NCI-H446 (cell line): ENCODE data around the gene MLLT6.
A peak's percentile ranks its signal among the peaks of the same experiment; 100 is the strongest.

Source experiments
- DNase-seq, 2 experiments: peaks; one replicate each; lab custom pipeline; 2025; lab: John Stamatoyannopoulos, UW

MLLT6 gene

DNA sequence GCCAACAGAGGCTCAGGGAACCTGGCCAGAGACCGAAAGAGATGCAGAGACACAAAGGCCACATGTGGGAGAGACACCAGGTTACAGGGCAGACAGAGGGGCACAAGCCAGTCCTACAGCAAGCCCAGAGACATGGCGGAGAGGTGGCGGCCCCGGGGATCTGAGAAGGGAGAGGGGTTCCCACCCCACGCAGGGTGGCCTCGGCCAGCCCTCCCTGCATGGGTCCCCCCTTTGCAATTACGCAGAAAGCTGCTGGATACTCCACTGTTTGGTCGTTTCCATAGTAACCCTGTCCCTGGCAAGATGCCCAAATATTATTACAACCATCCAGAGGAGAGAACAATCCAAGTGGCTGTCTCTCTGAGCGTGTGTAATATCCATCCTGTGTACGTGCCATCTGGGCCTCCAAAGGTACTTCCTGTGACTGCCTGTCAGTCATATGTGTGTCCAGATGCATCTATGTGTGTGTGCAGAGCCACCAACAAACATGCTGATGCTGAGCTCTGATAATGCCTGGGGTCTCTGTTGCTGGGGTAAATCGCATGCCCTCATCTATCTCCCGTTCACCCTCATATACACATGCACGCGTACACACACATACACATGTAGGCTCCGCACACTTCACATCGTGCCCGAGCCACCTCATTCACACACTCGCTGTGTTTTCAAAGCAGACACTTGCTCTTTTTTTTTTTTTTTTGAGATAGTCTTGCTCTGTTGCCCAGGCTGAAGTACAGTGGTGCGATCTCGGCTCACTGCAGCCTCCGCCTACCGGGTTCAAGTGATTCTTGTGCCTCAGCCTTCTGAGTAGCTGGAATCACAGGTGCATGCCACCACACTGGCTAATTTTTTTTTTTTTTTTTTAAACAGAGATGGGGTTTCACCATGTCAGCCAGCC lies 37.6 kb downstream of the MLLT6 start:
- DNase-seq, result peak; percentile 91

- DNase-seq, result no peak
Observed at GRCh38 chr17:38743556-38744171, 38.6 kb downstream of the MLLT6 start.

GRCh38 chr17:38745545-38745944 lies 40.5 kb downstream of the MLLT6 start:
- DNase-seq, result peak in 1 of 2 experiments; percentile 15

DNA sequence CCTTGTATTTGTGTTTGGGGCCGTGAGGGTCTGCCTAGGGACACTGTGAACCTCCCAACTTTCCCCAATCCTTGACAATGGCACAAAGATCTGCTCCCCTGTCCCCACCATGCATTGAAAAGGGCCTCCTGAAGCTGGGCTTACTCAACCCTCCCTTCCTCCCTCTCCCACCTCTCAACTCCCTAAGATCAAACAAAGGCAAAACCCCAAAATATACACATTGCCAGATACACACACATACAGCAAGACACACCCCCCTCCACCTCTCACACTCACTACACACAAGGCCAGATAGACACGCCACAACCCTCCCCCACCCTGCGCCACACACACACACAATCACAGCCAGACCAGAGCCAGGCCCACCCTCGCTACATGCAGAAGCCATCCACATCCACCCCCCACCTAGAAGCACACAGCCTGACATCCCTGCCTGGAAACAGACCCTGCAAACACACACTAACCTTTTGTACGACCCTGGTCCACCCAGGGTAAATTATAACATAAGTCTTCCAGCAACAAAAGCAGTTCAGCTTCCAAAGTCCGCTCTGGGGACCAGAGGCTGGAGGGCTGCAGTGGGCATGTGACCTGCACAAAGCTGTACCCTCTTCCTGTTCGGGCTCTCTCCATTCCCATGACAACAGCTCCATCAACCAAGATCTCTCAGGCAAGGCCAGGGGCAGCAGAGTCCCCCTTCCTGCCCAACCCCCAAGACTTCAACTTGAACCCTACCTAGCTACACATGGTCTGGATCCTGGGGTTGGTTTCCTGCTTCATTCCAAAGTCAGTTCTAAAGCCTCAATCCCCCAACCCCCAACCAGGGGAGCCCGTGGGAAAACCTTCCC lies 41.2 kb downstream of the MLLT6 start:
- no peak for DNase-seq

GRCh38 chr17:38746849-38747462 lies 41.9 kb downstream of the MLLT6 start:
- DNase-seq, result no peak

DNA sequence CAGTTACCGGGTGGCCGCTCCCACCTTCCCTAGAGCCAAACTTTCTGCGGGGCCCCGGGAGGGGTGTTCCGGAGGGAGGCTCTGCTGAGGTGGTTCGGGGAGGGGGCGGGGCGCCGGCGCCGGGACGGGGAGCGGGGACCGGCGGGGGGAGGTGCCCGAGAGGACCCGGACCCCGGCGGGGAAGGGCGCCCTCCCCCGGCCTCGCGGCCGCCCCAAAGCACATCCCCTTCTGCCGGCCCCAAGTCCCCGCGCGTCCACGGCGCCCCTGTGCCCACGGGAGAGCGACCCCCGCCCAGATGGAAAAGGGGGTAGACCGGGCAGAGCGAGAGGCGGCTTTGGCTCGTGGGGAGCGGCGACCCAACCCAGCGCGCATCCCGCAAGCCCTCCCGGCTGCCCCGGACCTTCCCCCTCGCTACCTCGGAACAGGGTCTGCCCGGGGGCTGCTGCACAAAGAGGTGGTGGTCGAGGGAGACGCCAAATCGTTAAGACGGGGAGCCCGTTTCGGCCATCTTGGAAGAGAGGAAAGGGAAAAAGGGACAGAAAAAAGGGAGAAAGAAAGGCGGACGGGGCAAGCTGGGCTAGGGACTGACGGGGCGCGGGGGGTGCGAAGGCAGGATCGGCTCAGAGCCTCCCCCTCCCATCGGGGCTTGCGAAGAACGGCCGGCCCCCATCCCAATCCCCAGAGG lies 42.5 kb downstream of the MLLT6 start:
- DNase-seq, result peak in 1 of 2 experiments; percentile 15

DNA sequence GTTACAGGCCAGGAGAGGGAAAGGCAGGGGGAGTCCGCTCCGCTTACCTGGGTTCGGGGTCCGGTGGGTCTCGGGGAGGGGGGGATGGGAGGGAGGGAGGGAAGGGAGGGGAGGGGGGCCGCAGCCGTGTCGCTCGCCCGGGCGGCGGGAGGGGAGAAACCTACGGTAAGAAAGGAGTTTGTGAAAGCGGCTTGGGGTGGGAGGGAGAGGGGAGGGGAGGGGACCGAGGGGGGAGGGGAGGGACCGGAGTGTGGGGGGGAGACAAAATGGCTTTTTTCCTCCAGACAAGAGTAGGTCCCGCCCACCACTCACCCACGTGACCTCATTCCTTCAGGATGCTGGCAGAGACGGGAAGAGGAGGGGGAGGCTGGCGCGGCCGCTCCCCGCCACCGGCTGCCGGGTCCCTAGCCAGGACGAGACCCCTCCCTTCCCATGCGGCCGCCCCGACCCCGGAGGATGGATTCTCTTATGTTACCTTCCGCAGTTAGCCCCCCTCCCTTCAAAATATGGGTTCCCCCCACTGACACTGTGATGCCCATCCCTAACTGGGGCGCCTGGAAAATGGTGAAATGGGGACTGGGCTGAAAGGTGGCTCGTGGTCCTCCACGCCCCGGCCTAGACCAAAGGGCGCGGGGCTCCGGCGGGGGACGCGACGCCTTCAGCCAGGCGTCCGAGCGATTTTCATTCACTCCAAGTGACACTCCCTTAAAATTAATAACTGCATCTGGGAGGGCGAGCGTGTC lies 43.2 kb downstream of the MLLT6 start, which contains the start of gene PCGF2:
Gene PCGF2 (minus strand): TSS at position 188 of the 743 bp plus-strand sequence. CDS start 7,934 bp downstream, outside the sequence.
- peak; percentile 88 to 91 for DNase-seq

DNA sequence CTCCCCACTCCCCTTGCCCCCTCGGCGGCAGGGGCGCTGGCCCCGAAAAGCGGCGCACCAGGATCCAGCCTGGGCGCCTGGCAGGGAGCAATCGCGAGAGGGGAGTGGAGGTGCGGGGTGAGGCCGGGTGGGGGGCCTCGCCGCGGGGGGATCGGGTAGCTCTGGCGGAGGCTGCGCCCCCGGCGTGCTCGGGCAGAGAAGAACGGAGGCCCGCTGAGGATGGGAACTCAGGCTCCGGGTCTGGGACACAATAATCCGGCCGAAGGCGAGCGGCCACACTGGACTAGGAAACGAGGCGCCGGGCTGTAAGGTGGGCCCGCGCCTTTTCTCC lies 43.8 kb downstream of the MLLT6 start:
- no peak for DNase-seq

GRCh38 chr17:38749223-38750043 lies 44.4 kb downstream of the MLLT6 start:
- peak; percentile 30 to 69 for DNase-seq

- DNase-seq, result no peak
Observed at GRCh38 chr17:38750044-38750311, 44.9 kb downstream of the MLLT6 start.

GRCh38 chr17:38750312-38751121 lies 45.4 kb downstream of the MLLT6 start:
- peak in 1 of 2 experiments; percentile 38 for DNase-seq

DNA sequence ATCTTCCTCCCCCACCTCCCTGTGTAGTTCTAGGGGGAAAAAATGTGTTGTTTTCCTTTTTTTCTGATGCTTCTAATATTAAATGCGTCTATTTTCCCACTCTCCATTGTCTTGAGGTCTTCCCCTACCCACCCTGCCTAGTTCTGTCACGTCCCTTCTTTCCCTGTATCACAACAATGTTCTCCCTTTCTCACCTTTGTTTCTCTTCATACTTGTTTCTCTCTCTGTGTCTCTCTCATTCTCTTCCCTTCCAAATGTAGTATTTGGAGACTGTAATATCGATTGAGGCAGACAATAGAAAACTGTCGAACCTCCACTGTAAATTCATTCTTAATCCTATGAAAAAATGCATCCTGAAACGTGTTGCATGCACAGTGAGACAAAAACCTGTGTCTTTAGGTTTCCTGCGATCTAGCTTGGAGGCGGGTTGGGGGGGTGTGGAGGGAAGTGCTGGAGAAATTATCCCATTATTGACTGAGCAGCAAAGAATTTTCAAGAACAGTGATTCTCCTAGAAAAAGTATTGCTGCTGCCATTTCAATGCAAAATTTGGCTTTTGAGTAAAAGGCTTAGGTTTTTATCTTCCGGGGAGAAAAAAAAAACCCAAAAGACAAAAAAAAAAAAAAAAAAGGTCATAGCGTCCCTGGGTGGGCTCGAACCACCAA lies 46.2 kb downstream of the MLLT6 start:
- DNase-seq, result no peak

DNA sequence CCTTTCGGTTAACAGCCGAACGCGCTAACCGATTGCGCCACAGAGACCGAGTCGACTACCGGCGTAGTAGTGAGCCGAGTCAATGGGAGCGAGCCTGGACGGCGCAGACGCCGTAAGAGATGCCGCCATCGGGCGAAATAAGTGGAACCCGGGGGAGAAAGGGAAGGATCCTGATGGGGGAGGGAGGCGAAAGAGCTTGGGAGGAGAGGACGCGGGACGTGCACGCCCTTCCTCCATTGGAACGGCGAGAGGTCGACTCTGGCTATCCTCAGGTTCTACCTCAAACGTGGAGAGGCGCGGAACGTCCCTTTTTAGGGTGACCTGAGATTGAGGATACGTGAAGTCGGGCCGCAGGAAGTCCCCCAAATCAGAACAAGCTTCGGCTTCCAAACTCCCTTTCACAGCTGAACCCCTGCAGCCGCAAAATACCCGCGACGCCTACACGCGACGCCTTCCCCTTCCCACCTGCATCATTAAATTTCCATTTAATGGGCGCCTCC lies 46.8 kb downstream of the MLLT6 start:
- DNase-seq, result peak; percentile 69 to 88

DNA sequence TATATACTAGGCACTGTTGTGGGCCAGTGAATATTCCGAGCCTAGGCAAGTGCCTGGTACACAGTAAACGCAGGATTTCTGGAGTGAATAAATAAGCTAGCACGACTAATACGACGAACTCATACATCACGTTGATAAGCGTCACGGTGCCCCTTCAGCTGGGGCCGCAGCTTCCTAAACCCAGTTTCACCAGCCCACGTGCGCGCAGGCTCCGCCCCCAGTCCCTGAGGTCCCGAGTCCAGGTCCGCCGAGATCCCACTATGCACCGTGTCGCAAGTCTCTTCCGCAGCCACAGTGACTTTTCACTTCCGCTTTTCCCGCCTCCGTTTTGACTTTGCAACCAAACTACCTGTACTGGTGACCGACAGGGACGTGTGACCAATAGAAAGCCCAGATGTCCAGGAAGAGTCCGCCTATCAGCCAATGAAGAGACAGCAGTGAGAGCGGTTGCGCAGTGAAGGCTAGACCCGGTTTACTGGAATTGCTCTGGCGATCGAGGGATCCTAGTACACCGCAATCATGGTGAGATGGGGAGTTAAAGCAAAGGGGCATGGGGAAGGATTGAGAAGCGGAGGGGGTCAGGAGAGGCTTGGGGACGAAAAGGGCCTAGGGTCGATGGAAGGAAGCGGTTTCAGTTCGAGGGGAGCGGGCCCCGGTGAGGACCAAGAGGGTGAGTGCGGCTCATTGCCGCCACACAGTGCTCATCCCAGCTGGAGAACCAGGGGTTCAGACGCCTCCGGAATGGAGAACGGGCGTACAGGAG lies 47.4 kb downstream of the MLLT6 start, which contains the start of gene PSMB3:
Gene PSMB3 (plus strand): TSS at position 434 of the 763 bp plus-strand sequence. CDS start 86 bp downstream, at position 520.
- DNase-seq, result peak; percentile 98 to 99

DNA sequence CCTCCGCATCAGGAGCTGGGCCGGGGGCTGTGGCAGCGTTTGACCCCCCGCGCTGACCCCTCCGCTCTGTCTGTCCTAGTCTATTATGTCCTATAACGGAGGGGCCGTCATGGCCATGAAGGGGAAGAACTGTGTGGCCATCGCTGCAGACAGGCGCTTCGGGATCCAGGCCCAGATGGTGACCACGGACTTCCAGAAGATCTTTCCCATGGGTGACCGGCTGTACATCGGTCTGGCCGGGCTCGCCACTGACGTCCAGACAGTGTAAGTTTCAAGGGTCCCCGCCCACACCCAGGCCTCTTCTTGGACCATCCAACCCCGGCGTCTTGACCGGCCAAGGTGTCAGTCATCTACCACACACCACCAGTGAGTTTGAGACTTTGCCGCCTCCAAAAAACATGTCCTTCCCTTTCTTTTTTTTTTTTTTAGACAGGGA lies 48.0 kb downstream of the MLLT6 start:
- DNase-seq, result no peak

DNA sequence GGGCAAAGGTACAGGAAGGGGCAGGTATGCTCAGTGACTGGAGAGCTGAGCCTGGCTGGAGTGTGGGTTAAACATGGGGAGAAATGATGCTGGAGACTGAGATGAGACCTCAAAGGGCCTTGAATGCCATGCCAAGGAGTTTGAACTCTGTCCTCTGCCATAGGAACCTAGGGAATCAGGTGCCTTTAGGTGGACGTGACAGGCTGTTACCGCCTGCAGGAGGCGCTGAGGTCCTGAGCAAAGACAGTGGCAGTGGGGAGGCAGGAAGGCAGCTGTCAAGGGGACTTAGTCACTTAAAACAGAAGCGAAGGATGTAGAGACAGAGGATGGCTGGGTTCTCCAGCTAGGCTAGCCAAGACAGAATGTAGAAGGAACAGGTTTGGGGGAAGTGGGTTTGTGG lies 56.5 kb downstream of the MLLT6 start:
- DNase-seq, result no peak

DNA sequence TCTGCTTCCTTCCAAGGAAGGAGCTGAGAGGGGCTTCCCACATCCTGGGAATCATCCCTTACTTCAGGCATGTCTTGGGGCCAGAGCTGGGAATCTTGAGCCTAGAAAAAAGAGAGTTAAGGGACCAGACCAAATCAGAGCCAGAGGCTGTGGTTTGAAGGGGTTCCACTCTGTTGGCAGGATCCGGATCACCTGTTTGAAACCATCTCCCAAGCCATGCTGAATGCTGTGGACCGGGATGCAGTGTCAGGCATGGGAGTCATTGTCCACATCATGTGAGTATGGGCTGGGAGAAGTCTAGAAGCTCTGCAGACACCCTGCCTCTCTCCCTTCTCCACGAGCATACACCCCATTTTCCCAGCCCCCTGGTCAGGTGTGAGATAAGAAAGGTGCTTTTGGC lies 57.2 kb downstream of the MLLT6 start:
- DNase-seq, result no peak
